ENCODE measurements around the gene SIT1.
A peak's percentile ranks its signal among the peaks of the same experiment; 100 is the strongest.

Gene SIT1

GRCh38 chr9:35658968-35659220, 8.2 kb upstream of the SIT1 start:
- H3K4me3 ChIP-seq: peak overlapping the region; percentile 77 to 88 (median 80)
- no peaks in the 10 kb centered on the region for H3K27me3 ChIP-seq
- peak overlapping the region; percentile 86 to 98 (median 95) for H3K4me2 ChIP-seq
- TF ChIP-seq Cebpa-rat (IDR thresholded peaks at IDR 0.05): no peak
- no peaks in the 10 kb centered on the region for H3K9me3 ChIP-seq (replicated peaks in 1 of 11)
- H3K27ac ChIP-seq: peak overlapping the region; percentile 92 to 98 (median 96)
- H3K4me1 ChIP-seq: peaks cover 63 to 76% (median 70%) of the 10 kb centered on the region in 10 experiments
- H4K20me1 ChIP-seq: peaks cover 0 to 8% (median 0%) of the 10 kb centered on the region in 11 experiments; a peak in 2 of 22 replicates
- H3K36me3 ChIP-seq: peaks cover 6 to 17% (median 12%) of the 10 kb centered on the region in 11 experiments; a peak in 16 of 22 replicates
- H3K9ac ChIP-seq: peak overlapping the region; percentile 84 to 96 (median 91)

DNA sequence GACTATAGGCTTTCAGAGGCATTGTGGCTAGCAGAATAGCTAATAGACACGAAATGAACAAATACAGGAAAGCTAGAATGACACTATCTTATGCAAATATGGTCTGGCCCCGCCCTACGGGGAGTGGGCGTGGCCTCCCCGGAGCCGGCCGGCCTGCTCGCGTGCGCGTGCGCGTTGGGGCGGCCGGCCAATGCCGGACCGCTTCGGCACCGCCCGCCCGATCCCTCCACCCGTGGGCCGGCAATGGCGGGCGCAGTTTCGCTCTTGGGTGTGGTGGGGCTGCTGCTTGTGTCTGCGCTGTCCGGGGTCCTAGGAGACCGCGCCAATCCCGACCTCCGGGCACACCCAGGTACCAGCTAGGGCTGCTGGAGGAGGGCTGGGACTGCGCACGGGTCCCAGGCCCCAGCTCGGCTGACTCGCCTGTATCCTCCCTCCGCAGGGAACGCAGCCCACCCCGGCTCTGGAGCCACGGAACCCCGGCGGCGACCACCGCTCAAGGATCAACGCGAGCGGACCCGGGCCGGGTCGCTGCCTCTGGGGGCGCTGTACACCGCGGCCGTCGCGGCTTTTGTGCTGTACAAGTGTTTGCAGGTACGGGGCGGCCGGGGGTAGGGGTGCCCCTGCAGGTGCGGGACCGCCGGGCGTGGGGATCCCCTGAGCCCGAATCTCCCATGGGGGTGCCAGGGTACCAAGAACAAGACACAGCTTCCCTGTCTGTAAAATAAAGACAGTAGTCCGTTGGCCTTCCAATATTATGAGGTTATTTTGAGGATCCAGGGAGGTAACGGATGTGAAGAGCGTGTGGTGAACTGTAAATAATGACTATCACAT, 7.6 kb upstream of the SIT1 start, which contains the start of gene CCDC107:
TSS of gene CCDC107 (plus strand) at position 156 of the 831 bp plus-strand sequence. CDS start at position 244, 88 bp downstream.
- no peak for TF ChIP-seq Cebpa-rat (IDR thresholded peaks at IDR 0.05)
- H3K36me3 ChIP-seq: peaks cover 6 to 17% (median 12%) of the 10 kb centered on the region in 11 experiments; a peak in 16 of 22 replicates
- H3K27ac ChIP-seq: peak within 1 kb of the TSS; percentile 92 to 98 (median 96)
- no peaks in the 10 kb centered on the region for H3K27me3 ChIP-seq
- peaks cover 0 to 8% (median 0%) of the 10 kb centered on the region in 11 experiments; a peak in 2 of 22 replicates for H4K20me1 ChIP-seq
- H3K4me2 ChIP-seq: peak within 1 kb of the TSS; percentile 86 to 98 (median 95)
- no peaks in the 10 kb centered on the region for H3K9me3 ChIP-seq (replicated peaks in 1 of 11)
- H3K4me1 ChIP-seq: peaks cover 57 to 76% (median 65%) of the 10 kb centered on the region in 10 experiments
- H3K4me3 ChIP-seq: peak within 1 kb of the TSS; percentile 77 to 88 (median 80)
- peak within 1 kb of the TSS; percentile 84 to 96 (median 91) for H3K9ac ChIP-seq

GRCh38 chr9:35657546-35658136, 6.9 kb upstream of the SIT1 start, which contains the start of gene RMRP:
RMRP (minus strand) TSS chr9:35658019.
- H3K4me1 ChIP-seq: peaks cover 54 to 70% (median 64%) of the 10 kb centered on the region in 10 experiments
- peak within 1 kb of the TSS; percentile 84 to 96 (median 91) for H3K9ac ChIP-seq
- H3K4me3 ChIP-seq: peak within 1 kb of the TSS; percentile 77 to 88 (median 80)
- peaks cover 0 to 8% (median 0%) of the 10 kb centered on the region in 11 experiments; a peak in 2 of 22 replicates for H4K20me1 ChIP-seq
- no peaks in the 10 kb centered on the region for H3K27me3 ChIP-seq
- H3K4me2 ChIP-seq: peak within 1 kb of the TSS; percentile 86 to 98 (median 95)
- TF ChIP-seq Cebpa-rat (IDR thresholded peaks at IDR 0.05): no peak
- no peaks in the 10 kb centered on the region for H3K9me3 ChIP-seq (replicated peaks in 1 of 11)
- H3K36me3 ChIP-seq: peaks cover 6 to 17% (median 12%) of the 10 kb centered on the region in 11 experiments; a peak in 16 of 22 replicates
- peak within 1 kb of the TSS; percentile 92 to 98 (median 96) for H3K27ac ChIP-seq

DNA sequence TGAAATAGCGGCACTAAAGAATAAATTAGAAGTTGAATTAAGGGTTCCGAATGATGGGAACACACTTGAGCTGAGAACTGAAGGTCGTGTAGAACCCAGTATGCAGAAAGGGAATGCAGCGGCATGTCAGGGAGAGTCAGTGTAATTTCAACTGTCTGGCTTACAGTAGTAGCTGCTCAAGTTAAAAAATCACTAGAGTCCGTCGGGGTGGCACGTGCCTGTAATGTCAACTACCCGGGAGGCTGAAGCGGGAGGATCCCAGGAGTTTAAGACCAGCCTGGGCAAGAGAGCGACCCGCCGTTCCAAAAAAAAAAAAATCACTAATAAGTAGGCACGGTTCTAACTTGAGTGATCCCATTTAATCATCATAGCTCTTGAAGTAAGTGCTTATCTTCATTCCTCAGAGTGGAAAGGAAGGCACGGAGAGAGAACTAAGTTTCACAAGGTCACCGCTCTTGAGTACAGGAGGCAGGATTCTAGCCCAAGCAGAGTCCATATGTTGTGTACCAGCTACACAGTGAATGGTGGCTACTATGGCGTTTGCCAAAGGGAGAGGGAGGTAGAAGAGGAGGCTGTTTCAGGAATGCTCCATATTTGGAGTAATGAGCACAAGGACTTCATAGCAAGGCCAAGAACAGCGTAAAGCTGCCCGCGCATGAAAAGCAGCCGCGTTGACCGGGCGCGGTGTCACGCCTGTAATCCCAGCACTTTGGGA, 6.3 kb upstream of the SIT1 start:
- peaks cover 6 to 17% (median 12%) of the 10 kb centered on the region in 11 experiments; a peak in 16 of 22 replicates for H3K36me3 ChIP-seq
- peak overlapping the region; percentile 74 to 98 (median 92) for H3K4me2 ChIP-seq
- peak overlapping the region; percentile 36 to 88 (median 77); a peak in 18 of 20 replicates for H3K4me3 ChIP-seq
- H4K20me1 ChIP-seq: peaks cover 0 to 8% (median 0%) of the 10 kb centered on the region in 11 experiments; a peak in 2 of 22 replicates
- no peak for TF ChIP-seq Cebpa-rat (IDR thresholded peaks at IDR 0.05)
- H3K27me3 ChIP-seq: no peaks in the 10 kb centered on the region
- no peaks in the 10 kb centered on the region for H3K9me3 ChIP-seq (replicated peaks in 1 of 11)
- peaks cover 54 to 70% (median 64%) of the 10 kb centered on the region in 10 experiments for H3K4me1 ChIP-seq
- peak overlapping the region; percentile 84 to 96 (median 91) for H3K9ac ChIP-seq
- H3K27ac ChIP-seq: peak overlapping the region; percentile 92 to 98 (median 96)

GRCh38 chr9:35656348-35656747, 5.6 kb upstream of the SIT1 start:
- Histone ChIP-seq H3K27me3 (no peaks in the 10 kb centered on the region), H3K4me2 (peak overlapping the region; percentile 26 to 98 (median 92); a peak in 13 of 22 replicates), H3K27ac (no peak overlapping the region), H3K36me3 (peaks cover 6 to 14% (median 12%) of the 10 kb centered on the region in 11 experiments; a peak in 16 of 22 replicates), H4K20me1 (peaks cover 0 to 8% (median 0%) of the 10 kb centered on the region in 11 experiments; a peak in 2 of 22 replicates), H3K4me1 (peaks cover 54 to 70% (median 64%) of the 10 kb centered on the region in 10 experiments), H3K4me3 (no peak overlapping the region), H3K9ac (no peak overlapping the region), H3K9me3 (replicated peaks in 1 of 11) (no peaks in the 10 kb centered on the region)
- no peak for TF ChIP-seq Cebpa-rat (IDR thresholded peaks at IDR 0.05)

- Histone ChIP-seq H3K4me1 (peaks cover 55 to 72% (median 65%) of the 10 kb centered on the region in 10 experiments), H3K9me3 (replicated peaks in 1 of 11) (no peaks in the 10 kb centered on the region), H3K4me2 (peak overlapping the region in 3 of 11 experiments; percentile 92 to 97 (median 95); a peak in 5 of 22 replicates), H4K20me1 (no peaks in the 10 kb centered on the region), H3K36me3 (no peaks in the 10 kb centered on the region), H3K9ac (no peak overlapping the region), H3K27me3 (no peaks in the 10 kb centered on the region), H3K4me3 (no peak overlapping the region), H3K27ac (peak overlapping the region in 2 of 11 experiments; percentile 59 to 86; a peak in 3 of 22 replicates)
- TF ChIP-seq Cebpa-rat (IDR thresholded peaks at IDR 0.05): no peak
Observed at GRCh38 chr9:35653611-35654010, 2.9 kb upstream of the SIT1 start.

- peak overlapping the region in 4 of 11 experiments; percentile 11 to 86 (median 62); a peak in 7 of 22 replicates for H3K27ac ChIP-seq
- H3K36me3 ChIP-seq: no peaks in the 10 kb centered on the region
- H3K9me3 ChIP-seq (replicated peaks in 1 of 11): no peaks in the 10 kb centered on the region
- no peaks in the 10 kb centered on the region for H4K20me1 ChIP-seq
- peak overlapping the region in 1 of 11 experiments; percentile 44; a peak in 1 of 22 replicates for H3K9ac ChIP-seq
- H3K4me2 ChIP-seq: peak overlapping the region in 6 of 11 experiments; percentile 92 to 99 (median 97); a peak in 13 of 22 replicates
- H3K4me3 ChIP-seq: no peak overlapping the region
- H3K4me1 ChIP-seq: peaks cover 62 to 80% (median 73%) of the 10 kb centered on the region in 10 experiments
- TF ChIP-seq Cebpa-rat (IDR thresholded peaks at IDR 0.05): no peak
- no peaks in the 10 kb centered on the region for H3K27me3 ChIP-seq
Observed at GRCh38 chr9:35652829-35653209, 2.1 kb upstream of the SIT1 start.

Data from BLaER1 treated with 17β-estradiol and CSF1 and Interleukin-3, amounts not matched to agents 10 nM and 100 nM (cell line).